K562 (cell line): ENCODE measurements around the gene SLC25A42. TPM values are rescaled to one million over a fixed set of nuclear protein-coding genes. Genes with fewer than 3 reads are reported as not detected.

Experiments used
- BCL6 ChIP-seq: fragments of 250-450 bp; sonication (Bioruptor Pico); IDR thresholded peaks from 2 replicates; pipeline ENCODE4 v1.4.0; 2020
- CHD7 ChIP-seq: fragments of 200-600 bp; sonication (generic); IDR thresholded peaks from one replicate; pipeline ENCODE4 v1.6.1; 2012; ENCODE audit warnings: mild to moderate bottlenecking, low read depth, low read length, inconsistent platforms
- IRF1 ChIP-seq: sonication (generic); formaldehyde crosslinking; IDR thresholded peaks from 2 replicates; pipeline ENCODE4 v1.8.0; 2022; ENCODE audit warnings: missing genetic modification reagents, mild to moderate bottlenecking, borderline replicate concordance
- SIN3B ChIP-seq: fragments of 450-650 bp; IDR thresholded peaks from 2 replicates; pipeline ENCODE4 v1.6.1; 2017; ENCODE audit warnings: low read depth, mild to moderate bottlenecking, moderate library complexity
- SIRT6 ChIP-seq: IDR thresholded peaks from one replicate; pipeline ENCODE4 v1.6.1; 2012; ENCODE audit warnings: low read depth, mild to moderate bottlenecking, control low read depth, inconsistent platforms, low read length, moderate library complexity
- STAT6 ChIP-seq: sonication (generic); formaldehyde crosslinking; IDR thresholded peaks from 2 replicates; pipeline ENCODE4 v1.8.1; 2023; ENCODE audit warnings: mild to moderate bottlenecking, missing genetic modification reagents
- WHSC1 ChIP-seq: IDR thresholded peaks from one replicate; pipeline ENCODE4 v1.6.1; 2012; ENCODE audit warnings: low read length, control low read depth, inconsistent platforms
- ZNF124 ChIP-seq: sonication (generic); formaldehyde crosslinking; IDR thresholded peaks from 2 replicates; pipeline ENCODE4 v1.8.1; 2022; ENCODE audit warnings: missing genetic modification reagents
- ZNF695 ChIP-seq: fragments of 450-650 bp; formaldehyde crosslinking; IDR thresholded peaks from 2 replicates; pipeline ENCODE4 v1.4.0; 2020; ENCODE audit warnings: mild to moderate bottlenecking, moderate library complexity
- ZNF780A ChIP-seq: fragments of 250-450 bp; sonication (Bioruptor Pico); IDR thresholded peaks from 2 replicates; pipeline ENCODE4 v1.5.0; 2021; ENCODE audit warnings: mild to moderate bottlenecking
- polyA plus RNA-seq, 8 experiments: library from polyadenylated mRNA; depleted of rRNA in 4 of 8; stranded (reverse) in 5 of 8; unstranded in 3 of 8; fragments of >200 nt; fragmentation: Nextera tagmentation in 2 of 8; fragmentation: Illumina TruSeq in 1 of 8; extraction: Ambion mirVana in 2 of 8; extraction: Trizol in 1 of 8; gene quantifications; 2 replicates each; pipeline versions ENCODE4 v1.2.1 to v1.2.3, GENCODE V29; 2011 to 2014; ENCODE audit warnings: inconsistent platforms in 1 of 8, missing spikeins in 1 of 8
- total RNA-seq, 7 experiments: library from RNA; depleted of rRNA in 6 of 7; stranded (reverse); fragments of >200 nt in 6 of 7; fragmentation: Illumina TruSeq in 2 of 7; extraction: Trizol in 2 of 7; gene quantifications; 2 replicates each; pipeline versions ENCODE4 v1.2.1 to v1.2.3, GENCODE V29; 2011 to 2021; ENCODE audit warnings: low replicate concordance in 1 of 7
- TF ChIP-seq, protein P1 (sequence below): sonication (generic); formaldehyde crosslinking; IDR thresholded peaks from 2 replicates; pipeline ENCODE4 v1.8.1; 2022; ENCODE audit warnings: missing genetic modification reagents

The SLC25A42 gene
- total and polyA plus RNA-seq, 9 of the 15 experiments (the other 6 are each of a cell fraction or from before 2014, with no cell fraction given) = 0.59 to 32.2 (median 14.1) TPM

DNA sequence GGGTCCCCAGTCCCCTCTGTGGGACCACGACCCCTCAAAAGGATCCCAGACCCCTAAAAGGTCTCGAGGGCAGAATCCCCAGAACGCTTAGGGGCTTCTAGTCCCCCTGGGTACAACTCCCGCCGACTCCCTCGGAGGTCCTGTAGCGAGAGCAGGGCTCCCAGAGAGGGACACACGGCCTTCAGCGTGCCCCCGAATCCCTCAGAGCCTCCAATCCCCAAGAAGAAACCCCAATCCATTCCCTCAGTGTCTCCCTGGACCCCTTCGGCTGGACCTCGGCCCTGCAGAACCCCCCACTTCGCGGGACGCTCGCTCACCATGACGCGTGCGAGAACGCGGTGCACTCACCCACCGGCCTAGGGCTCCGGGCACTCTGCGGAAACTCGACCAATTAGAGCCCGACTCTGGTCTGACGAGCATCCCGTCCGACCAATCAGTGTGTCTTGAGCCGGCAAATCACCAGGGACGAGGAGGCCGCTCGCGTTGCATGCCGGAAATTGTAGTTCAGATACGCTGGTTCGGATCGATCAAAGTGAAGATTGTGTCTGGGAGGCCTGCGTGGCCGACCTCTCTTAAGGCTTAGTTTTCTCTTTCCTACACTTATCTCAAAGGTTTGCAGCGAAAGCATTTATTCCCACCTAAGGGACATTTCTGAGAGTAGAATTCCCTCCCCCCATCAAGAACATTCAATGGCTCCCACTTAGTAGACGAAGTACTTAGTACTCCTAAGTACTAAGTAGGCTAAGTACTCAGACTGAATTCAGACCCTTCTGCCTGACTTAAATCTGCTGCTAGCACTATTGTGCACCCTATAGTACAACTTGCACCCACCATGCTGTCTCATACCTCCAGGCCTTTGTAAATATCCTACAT is 74.6 kb downstream of the SLC25A42 start, which contains the start of gene TMEM161A (continued):
- TF ChIP-seq, protein P1, sequence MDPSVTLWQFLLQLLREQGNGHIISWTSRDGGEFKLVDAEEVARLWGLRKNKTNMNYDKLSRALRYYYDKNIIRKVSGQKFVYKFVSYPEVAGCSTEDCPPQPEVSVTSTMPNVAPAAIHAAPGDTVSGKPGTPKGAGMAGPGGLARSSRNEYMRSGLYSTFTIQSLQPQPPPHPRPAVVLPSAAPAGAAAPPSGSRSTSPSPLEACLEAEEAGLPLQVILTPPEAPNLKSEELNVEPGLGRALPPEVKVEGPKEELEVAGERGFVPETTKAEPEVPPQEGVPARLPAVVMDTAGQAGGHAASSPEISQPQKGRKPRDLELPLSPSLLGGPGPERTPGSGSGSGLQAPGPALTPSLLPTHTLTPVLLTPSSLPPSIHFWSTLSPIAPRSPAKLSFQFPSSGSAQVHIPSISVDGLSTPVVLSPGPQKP = no peak
- TF ChIP-seq SIN3B (no peak), BCL6 (CRISPR knock-in tag) (no peak), ZNF124 (CRISPR knock-in tag) (no peak), ZNF780A (CRISPR knock-in tag) (no peak), CHD7 (no peak), IRF1 (CRISPR knock-in tag) (no peak), WHSC1 (no peak), ZNF695 (CRISPR knock-in tag) (no peak), STAT6 (CRISPR knock-in tag) (no peak), SIRT6 (no peak)
